SK-N-SH treated with all-trans-retinoic acid at 6 μM for 48 hours (cell line): ENCODE data around the gene PODXL.

Source experiments
- GLIS3 ChIP-seq: fragments of 250-450 bp; sonication (Bioruptor Pico); IDR thresholded peaks from 2 replicates; pipeline ENCODE4 v1.5.0; 2020; ENCODE audit warnings: mild to moderate bottlenecking, moderate library complexity
- TF ChIP-seq, protein P1 (sequence below): fragments of 250-450 bp; sonication (Bioruptor Pico); IDR thresholded peaks from 2 replicates; pipeline ENCODE4 v1.5.1; 2020; ENCODE audit warnings: low read depth, mild to moderate bottlenecking, moderate library complexity
- TF ChIP-seq, protein P2 (sequence below): fragments of 250-450 bp; sonication (Bioruptor Pico); IDR thresholded peaks from 2 replicates; pipeline ENCODE4 v1.5.1; 2021; ENCODE audit warnings: mild to moderate bottlenecking, moderate library complexity

GRCh38 chr7:131532570-131533091, 23.8 kb downstream of the PODXL start:
- TF ChIP-seq, protein P1, sequence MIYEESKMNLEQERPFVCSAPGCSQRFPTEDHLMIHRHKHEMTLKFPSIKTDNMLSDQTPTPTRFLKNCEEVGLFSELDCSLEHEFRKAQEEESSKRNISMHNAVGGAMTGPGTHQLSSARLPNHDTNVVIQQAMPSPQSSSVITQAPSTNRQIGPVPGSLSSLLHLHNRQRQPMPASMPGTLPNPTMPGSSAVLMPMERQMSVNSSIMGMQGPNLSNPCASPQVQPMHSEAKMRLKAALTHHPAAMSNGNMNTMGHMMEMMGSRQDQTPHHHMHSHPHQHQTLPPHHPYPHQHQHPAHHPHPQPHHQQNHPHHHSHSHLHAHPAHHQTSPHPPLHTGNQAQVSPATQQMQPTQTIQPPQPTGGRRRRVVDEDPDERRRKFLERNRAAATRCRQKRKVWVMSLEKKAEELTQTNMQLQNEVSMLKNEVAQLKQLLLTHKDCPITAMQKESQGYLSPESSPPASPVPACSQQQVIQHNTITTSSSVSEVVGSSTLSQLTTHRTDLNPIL (CRISPR knock-in tag) = no peak
- TF ChIP-seq GLIS3 (CRISPR knock-in tag) = no peak
- TF ChIP-seq, protein P2, sequence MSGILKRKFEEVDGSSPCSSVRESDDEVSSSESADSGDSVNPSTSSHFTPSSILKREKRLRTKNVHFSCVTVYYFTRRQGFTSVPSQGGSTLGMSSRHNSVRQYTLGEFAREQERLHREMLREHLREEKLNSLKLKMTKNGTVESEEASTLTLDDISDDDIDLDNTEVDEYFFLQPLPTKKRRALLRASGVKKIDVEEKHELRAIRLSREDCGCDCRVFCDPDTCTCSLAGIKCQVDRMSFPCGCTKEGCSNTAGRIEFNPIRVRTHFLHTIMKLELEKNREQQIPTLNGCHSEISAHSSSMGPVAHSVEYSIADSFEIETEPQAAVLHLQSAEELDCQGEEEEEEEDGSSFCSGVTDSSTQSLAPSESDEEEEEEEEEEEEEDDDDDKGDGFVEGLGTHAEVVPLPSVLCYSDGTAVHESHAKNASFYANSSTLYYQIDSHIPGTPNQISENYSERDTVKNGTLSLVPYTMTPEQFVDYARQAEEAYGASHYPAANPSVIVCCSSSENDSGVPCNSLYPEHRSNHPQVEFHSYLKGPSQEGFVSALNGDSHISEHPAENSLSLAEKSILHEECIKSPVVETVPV (CRISPR knock-in tag) = no peak
